ENCODE measurements around the gene COL18A1.

GRCh38 chr21:45393021-45393420 lies 11.9 kb upstream of the COL18A1 start:
- TF ChIP-seq CTCF (IDR thresholded peaks at IDR 0.05; ENCODE audit: low read depth, low read length) (no peak), POLR2A (IDR thresholded peaks at IDR 0.05; ENCODE audit: extremely low read depth, insufficient read length) (no peak), MYC (IDR thresholded peaks at IDR 0.05; ENCODE audit: low read depth, low read length) (no peak), MAX (IDR thresholded peaks at IDR 0.05; ENCODE audit: low read depth, low read length) (no peak)

Measured in NB4 (cell line).